Neural cell (in vitro differentiated cells): ENCODE results near the gene SKI. TPM values are rescaled to one million over a fixed set of nuclear protein-coding genes. Genes with fewer than 3 reads are reported as not detected.

Experiments
- H2AFZ ChIP-seq: fragments of 200-600, 300-800 bp; sonication (generic), shearing (Covaris generic); 2 replicates; pipeline ENCODE4 v1.6.0; 2014; ENCODE audit warnings: low read depth, mild to moderate bottlenecking, antibody characterized with exemption, low read length, moderate library complexity
- H3F3A ChIP-seq: fragments of 200-600 bp; shearing (Covaris generic); 2 replicates; pipeline ENCODE4 v1.6.1; 2016; ENCODE audit warnings: mild to moderate bottlenecking, moderate library complexity, mixed read lengths, antibody characterized with exemption, low read length; ENCODE audit not compliant: insufficient read depth, poor library complexity, severe bottlenecking
- H3K27ac ChIP-seq: fragments of 200-600, 300-800 bp; sonication (generic), shearing (Covaris generic); 2 replicates; pipeline ENCODE4 v1.5.1; 2014; ENCODE audit warnings: mild to moderate bottlenecking, low read length, moderate library complexity
- H3K27me3 ChIP-seq: fragments of 300-800, 200-600 bp; sonication (generic), shearing (Covaris generic); 2 replicates; pipeline ENCODE4 v1.6.0; 2014; ENCODE audit warnings: mild to moderate bottlenecking, low read depth, low read length, moderate library complexity; ENCODE audit not compliant: insufficient read depth
- H3K36me3 ChIP-seq: fragments of 300-800, 200-600 bp; sonication (generic), shearing (Covaris generic); 2 replicates; pipeline ENCODE4 v1.5.1; 2014; ENCODE audit warnings: mild to moderate bottlenecking, antibody characterized with exemption, low read length, moderate library complexity; ENCODE audit not compliant: insufficient read depth
- H3K4me2 ChIP-seq: fragments of 300-800, 200-600 bp; sonication (generic), shearing (Covaris generic); 2 replicates; pipeline ENCODE4 v1.6.0; 2014; ENCODE audit warnings: mild to moderate bottlenecking, low read length
- H3K4me3 ChIP-seq: fragments of 300-800, 200-600 bp; sonication (generic), shearing (Covaris generic); 2 replicates; pipeline ENCODE4 v1.5.1; 2014; ENCODE audit warnings: mild to moderate bottlenecking, low read length, moderate library complexity
- H3K79me2 ChIP-seq: fragments of 200-600 bp; shearing (Covaris generic); replicated peaks from 2 replicates; pipeline ENCODE4 v1.6.0; 2014; ENCODE audit warnings: mild to moderate bottlenecking, low read length, moderate library complexity; ENCODE audit not compliant: insufficient read depth
- H3K9ac ChIP-seq: fragments of 300-800, 200-600 bp; sonication (generic), shearing (Covaris generic); 2 replicates; pipeline ENCODE4 v1.6.1; 2016; ENCODE audit warnings: mild to moderate bottlenecking, low read length, mixed read lengths
- H3K9me2 ChIP-seq: fragments of 200-600 bp; shearing (Covaris generic); 2 replicates; pipeline ENCODE4 v1.6.1; 2016; ENCODE audit warnings: mild to moderate bottlenecking, low read length, mixed read lengths; ENCODE audit not compliant: insufficient read depth
- H3K9me3 ChIP-seq: fragments of 200-600, 300-800 bp; sonication (generic), shearing (Covaris generic); 2 replicates; pipeline ENCODE4 v1.6.1; 2016; ENCODE audit warnings: mild to moderate bottlenecking, mixed run types, low read length, moderate library complexity, mixed read lengths
- H4K20me1 ChIP-seq: fragments of 200-600 bp; shearing (Covaris generic); 2 replicates; pipeline ENCODE4 v1.6.1; 2016; ENCODE audit warnings: mild to moderate bottlenecking, mixed run types; ENCODE audit not compliant: insufficient read depth
- EP300 ChIP-seq: fragments of 450-650 bp; conservative IDR thresholded peaks from 2 replicates; pipeline ENCODE4 v1.6.1; 2014; ENCODE audit warnings: antibody characterized with exemption, mild to moderate bottlenecking, moderate library complexity; ENCODE audit not compliant: poor library complexity, severe bottlenecking
- EZH2 ChIP-seq: fragments of 200-600, 300-800 bp; shearing (Covaris generic), sonication (generic); IDR thresholded peaks from 2 replicates; pipeline ENCODE4 v1.6.1; 2014; ENCODE audit warnings: antibody characterized with exemption, low read length, borderline replicate concordance, mild to moderate bottlenecking; ENCODE audit not compliant: insufficient read depth, poor library complexity, severe bottlenecking
- MXI1 ChIP-seq: fragments of 450-650 bp; conservative IDR thresholded peaks from 2 replicates; pipeline ENCODE4 v1.6.1; 2014; ENCODE audit warnings: antibody characterized with exemption, mild to moderate bottlenecking; ENCODE audit not compliant: poor library complexity, severe bottlenecking
- POLR2AphosphoS5 ChIP-seq: IDR thresholded peaks from 2 replicates; pipeline ENCODE4 v1.6.1; 2012
- RAD21 ChIP-seq: fragments of 450-650 bp; conservative IDR thresholded peaks from 2 replicates; pipeline ENCODE4 v1.6.1; 2014; ENCODE audit warnings: antibody characterized with exemption, mild to moderate bottlenecking, moderate library complexity
- SMC3 ChIP-seq: fragments of 450-650 bp; conservative IDR thresholded peaks from 2 replicates; pipeline ENCODE4 v1.6.1; 2014; ENCODE audit warnings: antibody characterized with exemption, mild to moderate bottlenecking, moderate library complexity; ENCODE audit not compliant: poor library complexity
- polyA plus RNA-seq: library from polyadenylated mRNA; depleted of rRNA; stranded (reverse); fragments of >200 nt; gene quantifications from 2 replicates; pipeline ENCODE4 v1.2.3, GENCODE V29; 2014
- TF ChIP-seq, protein P1 (sequence below): fragments of 450-650 bp; IDR thresholded peaks from 2 replicates; pipeline ENCODE4 v1.5.1; 2014; ENCODE audit warnings: antibody characterized with exemption, mild to moderate bottlenecking, moderate library complexity; ENCODE audit not compliant: poor library complexity, severe bottlenecking
- TF ChIP-seq, protein P2 (sequence below): IDR thresholded peaks from 2 replicates; pipeline ENCODE4 v1.6.1; 2012; ENCODE audit warnings: borderline replicate concordance

The SKI gene
- polyA plus RNA-seq, 1 donor from 2014 or later: 4.1 TPM

DNA sequence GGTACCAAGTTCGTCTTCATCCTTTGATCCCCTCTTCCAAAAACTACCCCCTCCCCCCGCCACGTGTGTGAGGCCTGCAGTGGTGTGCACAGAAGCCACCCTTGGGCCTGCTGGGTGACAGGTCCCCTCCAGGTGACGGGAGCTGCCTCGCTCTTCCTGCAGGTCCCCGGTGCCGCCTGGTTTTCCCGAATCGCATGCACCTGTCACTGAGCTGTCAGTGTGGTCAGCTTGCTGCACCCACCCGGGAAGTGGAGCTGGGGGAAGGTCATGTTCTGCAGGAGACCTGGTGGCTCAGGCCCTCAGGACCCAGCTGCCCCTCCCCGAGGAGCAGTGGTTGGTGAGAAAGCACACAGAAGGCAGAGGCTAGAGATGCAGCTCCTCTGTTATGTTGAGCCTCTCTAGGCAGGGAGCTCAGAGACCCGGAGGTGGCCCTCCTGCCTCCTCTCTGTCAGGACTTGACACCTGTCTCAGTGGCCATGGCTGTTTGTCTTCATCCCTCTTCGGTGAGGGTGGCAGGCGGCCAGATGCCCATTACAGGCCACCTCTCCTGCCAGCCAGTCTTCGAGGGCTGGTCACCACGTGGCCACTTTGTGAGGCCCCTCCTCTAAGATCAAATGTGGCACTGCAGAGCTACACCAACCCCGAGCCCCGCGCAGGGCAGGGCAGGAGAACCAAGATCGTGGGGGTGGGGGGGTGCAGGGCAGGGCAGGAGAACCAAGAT, 60.9 kb downstream of the SKI start:
- Histone ChIP-seq H3K4me3 (no peak overlapping the region), H3K9me3 (no peaks in the 10 kb centered on the region), H3K4me2 (no peak overlapping the region), H3K36me3 (no peaks in the 10 kb centered on the region), H2AFZ (no peak overlapping the region), H3K9ac (no peak overlapping the region), H4K20me1 (no peaks in the 10 kb centered on the region), H3K27ac (no peak overlapping the region), H3K79me2 (peaks cover 63% of the 10 kb centered on the region), H3K27me3 (no peaks in the 10 kb centered on the region), H3K9me2 (no peaks in the 10 kb centered on the region), H3F3A (no peaks in the 10 kb centered on the region)
- no peak for TF ChIP-seq EP300
- no peak for TF ChIP-seq RAD21
- no peak for TF ChIP-seq SMC3
- TF ChIP-seq POLR2AphosphoS5: no peak

DNA sequence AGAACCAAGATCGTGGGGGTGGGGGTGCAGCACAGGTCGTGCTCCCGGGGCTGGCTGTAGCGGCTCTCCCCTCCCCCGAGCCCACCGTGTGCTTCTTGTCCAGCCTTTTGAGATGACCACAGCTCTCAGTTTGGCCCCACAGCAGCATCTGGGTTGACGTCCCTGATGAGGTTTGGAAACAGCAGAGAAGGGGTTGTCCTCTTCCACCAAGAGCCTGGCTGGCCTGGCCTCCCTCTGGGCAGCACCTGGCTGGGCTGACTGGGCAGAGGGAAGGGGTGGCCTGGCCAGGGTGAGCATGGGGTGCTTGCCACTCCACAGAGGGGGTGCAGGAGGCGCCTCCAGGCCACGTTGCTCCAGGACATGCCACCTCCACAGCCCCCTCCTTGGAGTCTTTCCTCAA, 61.5 kb downstream of the SKI start:
- Histone ChIP-seq H2AFZ (no peak overlapping the region), H3K27ac (no peak overlapping the region), H3K4me2 (no peak overlapping the region), H3F3A (no peaks in the 10 kb centered on the region), H3K9ac (no peak overlapping the region), H3K79me2 (peaks cover 57% of the 10 kb centered on the region), H3K9me2 (no peaks in the 10 kb centered on the region), H4K20me1 (no peaks in the 10 kb centered on the region), H3K4me3 (no peak overlapping the region), H3K36me3 (no peaks in the 10 kb centered on the region), H3K9me3 (no peaks in the 10 kb centered on the region), H3K27me3 (no peaks in the 10 kb centered on the region)
- TF ChIP-seq, protein P1, sequence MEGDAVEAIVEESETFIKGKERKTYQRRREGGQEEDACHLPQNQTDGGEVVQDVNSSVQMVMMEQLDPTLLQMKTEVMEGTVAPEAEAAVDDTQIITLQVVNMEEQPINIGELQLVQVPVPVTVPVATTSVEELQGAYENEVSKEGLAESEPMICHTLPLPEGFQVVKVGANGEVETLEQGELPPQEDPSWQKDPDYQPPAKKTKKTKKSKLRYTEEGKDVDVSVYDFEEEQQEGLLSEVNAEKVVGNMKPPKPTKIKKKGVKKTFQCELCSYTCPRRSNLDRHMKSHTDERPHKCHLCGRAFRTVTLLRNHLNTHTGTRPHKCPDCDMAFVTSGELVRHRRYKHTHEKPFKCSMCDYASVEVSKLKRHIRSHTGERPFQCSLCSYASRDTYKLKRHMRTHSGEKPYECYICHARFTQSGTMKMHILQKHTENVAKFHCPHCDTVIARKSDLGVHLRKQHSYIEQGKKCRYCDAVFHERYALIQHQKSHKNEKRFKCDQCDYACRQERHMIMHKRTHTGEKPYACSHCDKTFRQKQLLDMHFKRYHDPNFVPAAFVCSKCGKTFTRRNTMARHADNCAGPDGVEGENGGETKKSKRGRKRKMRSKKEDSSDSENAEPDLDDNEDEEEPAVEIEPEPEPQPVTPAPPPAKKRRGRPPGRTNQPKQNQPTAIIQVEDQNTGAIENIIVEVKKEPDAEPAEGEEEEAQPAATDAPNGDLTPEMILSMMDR: no peak
- TF ChIP-seq, protein P2, sequence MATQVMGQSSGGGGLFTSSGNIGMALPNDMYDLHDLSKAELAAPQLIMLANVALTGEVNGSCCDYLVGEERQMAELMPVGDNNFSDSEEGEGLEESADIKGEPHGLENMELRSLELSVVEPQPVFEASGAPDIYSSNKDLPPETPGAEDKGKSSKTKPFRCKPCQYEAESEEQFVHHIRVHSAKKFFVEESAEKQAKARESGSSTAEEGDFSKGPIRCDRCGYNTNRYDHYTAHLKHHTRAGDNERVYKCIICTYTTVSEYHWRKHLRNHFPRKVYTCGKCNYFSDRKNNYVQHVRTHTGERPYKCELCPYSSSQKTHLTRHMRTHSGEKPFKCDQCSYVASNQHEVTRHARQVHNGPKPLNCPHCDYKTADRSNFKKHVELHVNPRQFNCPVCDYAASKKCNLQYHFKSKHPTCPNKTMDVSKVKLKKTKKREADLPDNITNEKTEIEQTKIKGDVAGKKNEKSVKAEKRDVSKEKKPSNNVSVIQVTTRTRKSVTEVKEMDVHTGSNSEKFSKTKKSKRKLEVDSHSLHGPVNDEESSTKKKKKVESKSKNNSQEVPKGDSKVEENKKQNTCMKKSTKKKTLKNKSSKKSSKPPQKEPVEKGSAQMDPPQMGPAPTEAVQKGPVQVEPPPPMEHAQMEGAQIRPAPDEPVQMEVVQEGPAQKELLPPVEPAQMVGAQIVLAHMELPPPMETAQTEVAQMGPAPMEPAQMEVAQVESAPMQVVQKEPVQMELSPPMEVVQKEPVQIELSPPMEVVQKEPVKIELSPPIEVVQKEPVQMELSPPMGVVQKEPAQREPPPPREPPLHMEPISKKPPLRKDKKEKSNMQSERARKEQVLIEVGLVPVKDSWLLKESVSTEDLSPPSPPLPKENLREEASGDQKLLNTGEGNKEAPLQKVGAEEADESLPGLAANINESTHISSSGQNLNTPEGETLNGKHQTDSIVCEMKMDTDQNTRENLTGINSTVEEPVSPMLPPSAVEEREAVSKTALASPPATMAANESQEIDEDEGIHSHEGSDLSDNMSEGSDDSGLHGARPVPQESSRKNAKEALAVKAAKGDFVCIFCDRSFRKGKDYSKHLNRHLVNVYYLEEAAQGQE: no peak

DNA sequence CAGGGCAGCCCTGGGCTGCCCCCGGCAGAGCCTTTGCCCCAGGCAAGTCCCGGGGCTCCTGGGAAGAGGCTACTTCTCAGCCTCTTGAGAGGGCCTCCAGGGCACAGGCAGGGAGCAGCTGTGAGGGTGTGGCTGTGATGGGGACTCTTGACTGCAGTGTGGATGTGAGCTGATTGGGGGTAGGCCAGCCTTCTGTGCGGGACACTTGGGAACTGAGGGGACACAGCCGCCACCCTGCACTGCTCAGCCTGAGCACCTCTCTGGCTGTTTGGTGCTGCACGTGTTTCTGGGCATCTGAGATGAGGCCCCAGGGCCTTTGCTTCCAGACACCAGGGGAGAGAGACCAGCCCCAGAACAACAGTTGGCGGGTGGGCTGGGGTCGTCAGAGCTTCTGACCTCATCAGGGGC, 62.1 kb downstream of the SKI start:
- no peak overlapping the region for H3K9ac ChIP-seq
- H3K79me2 ChIP-seq: peaks cover 55% of the 10 kb centered on the region
- H3K36me3 ChIP-seq: no peaks in the 10 kb centered on the region
- H3K4me3 ChIP-seq: no peak overlapping the region
- no peaks in the 10 kb centered on the region for H4K20me1 ChIP-seq
- no peak overlapping the region for H3K4me2 ChIP-seq
- H3K9me3 ChIP-seq: no peaks in the 10 kb centered on the region
- TF ChIP-seq MXI1 (no peak), RAD21 (no peak), EZH2 (no peak)
- TF ChIP-seq, protein P1: no peak
- no peaks in the 10 kb centered on the region for H3K9me2 ChIP-seq
- no peaks in the 10 kb centered on the region for H3K27me3 ChIP-seq
- H3F3A ChIP-seq: no peaks in the 10 kb centered on the region
- no peak overlapping the region for H2AFZ ChIP-seq
- H3K27ac ChIP-seq: no peak overlapping the region
